Measurements from ENCODE around the gene GRAP2.

The GRAP2 gene

GRCh38 chr22:40009951-40010671, 109.2 kb downstream of the GRAP2 start:
- DNase-seq (ENCODE audit: low spot score): no peak
- FAIRE-seq: no peak

DNA sequence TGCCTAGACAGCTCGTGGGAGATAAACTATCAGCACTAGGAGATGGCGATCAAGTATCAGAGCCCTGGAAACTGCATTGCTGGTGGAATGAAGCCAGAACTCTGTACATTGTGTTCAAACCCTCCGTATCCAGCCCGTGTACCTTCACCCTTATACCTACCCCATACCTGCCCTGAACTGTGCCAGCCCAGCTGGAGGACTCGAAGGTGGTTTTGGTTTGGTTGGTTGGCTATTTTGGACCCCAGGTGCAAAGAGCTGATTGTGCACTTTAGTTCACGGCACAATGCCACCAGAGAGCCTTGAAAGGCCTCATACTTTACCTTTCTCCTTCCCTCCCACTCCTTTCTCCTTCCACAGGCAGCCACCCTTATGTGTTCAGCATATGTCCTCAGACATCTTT, 109.9 kb downstream of the GRAP2 start:
- FAIRE-seq: no peak
- no peak for DNase-seq (ENCODE audit: low spot score)

DNA sequence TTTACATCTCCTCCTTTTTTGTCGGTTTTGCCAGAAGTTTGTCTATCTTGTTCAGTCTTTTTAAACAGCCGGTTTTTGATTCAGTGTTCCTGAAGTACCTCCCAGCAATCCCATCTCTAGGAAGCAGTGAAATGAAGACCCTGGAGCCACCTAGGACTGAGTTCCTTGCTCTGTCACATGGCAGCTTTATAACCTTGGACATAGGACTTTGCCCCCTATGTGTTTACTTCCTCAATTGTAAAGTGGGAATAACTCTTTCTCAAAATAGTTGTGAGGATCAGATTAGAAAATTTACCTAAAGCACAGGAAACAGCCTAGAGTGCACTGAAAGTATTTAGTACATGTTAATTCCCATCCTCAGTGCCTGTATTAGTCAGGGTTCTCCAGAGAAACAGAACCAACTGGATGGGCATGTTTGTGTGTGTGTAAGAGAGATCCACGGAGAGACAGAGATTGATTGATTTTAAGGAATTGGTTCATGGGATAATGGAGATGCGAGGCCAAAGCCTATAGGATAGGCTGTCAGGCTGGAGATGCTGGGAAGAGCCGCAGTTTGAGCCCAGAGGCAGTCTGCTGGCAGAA, 113.9 kb downstream of the GRAP2 start:
- DNase-seq (ENCODE audit: low spot score) (no peak), FAIRE-seq (no peak)

GRCh38 chr22:40015358-40015976, 114.6 kb downstream of the GRAP2 start:
- DNase-seq (ENCODE audit: low spot score): no peak
- no peak for FAIRE-seq

- FAIRE-seq: no peak
Observed at GRCh38 chr22:40018051-40018450, 117.2 kb downstream of the GRAP2 start.

DNA sequence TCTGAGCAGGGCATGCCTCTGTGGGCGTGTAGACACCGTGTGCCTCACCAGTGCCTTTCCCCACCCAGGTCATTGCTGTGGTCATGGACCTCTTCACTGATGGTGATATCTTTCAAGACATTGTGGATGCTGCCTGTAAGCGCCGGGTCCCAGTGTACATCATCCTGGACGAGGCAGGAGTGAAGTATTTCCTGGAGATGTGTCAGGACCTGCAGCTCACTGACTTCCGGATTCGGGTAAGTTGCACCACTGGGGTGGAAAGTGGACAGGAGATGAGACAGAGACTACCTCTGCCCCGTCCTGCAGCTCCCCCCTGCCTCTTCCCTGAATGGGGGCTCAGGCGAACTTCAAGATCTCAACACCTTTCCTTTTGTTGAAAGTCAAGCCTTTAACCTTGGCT, 118.2 kb downstream of the GRAP2 start:
- FAIRE-seq (no peak), DNase-seq (ENCODE audit: low spot score) (no peak)

More at GRCh38 chr22:40018051-40018450, 117.2 kb downstream of the GRAP2 start:
- no peak for DNase-seq (ENCODE audit: low spot score)

DNA sequence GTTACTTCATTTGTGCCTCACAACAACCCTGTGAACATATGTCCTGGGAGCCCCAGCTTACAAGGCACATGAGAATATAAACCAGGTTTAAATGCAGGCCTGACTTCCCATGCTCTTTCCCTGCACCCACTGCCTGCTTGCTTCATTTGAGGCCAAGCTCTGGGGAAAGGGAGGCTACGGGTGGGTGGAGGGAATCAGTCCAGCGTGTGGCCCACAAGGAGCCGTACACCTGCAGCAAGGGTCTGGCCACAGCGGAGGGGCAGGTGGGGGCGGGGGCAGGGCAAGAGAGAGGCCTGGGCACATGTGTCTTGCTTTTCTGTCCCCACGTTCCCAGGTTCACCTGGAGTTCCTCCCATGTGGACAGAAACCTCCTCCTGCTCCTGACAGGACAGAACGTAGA, 120.1 kb downstream of the GRAP2 start:
- no peak for FAIRE-seq
- no peak for DNase-seq (ENCODE audit: low spot score)

DNA sequence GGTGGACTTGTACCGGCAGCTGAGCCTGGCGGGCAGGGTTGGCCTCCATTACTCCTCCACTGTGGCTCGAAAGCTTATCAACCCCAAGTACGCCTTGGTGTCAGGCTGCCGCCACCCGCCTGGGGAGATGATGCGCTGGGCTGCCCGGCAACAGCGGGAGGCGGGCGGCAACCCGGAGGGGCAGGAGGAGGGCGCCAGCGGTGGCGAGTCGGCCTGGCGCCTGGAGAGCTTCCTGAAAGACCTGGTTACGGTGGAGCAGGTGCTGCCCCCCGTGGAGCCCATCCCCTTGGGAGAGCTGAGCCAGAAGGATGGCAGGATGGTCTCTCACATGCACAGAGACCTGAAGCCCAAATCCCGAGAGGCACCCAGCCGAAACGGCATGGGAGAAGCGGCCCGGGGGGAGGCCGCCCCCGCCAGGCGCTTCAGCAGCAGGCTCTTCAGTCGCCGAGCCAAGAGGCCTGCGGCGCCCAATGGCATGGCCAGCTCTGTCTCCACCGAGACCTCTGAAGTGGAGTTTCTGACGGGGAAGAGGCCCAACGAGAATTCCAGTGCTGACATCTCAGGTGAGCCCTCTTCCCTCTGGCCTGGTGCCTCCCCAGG, 120.6 kb downstream of the GRAP2 start:
- DNase-seq (ENCODE audit: low spot score) (no peak), FAIRE-seq (no peak)

DNA sequence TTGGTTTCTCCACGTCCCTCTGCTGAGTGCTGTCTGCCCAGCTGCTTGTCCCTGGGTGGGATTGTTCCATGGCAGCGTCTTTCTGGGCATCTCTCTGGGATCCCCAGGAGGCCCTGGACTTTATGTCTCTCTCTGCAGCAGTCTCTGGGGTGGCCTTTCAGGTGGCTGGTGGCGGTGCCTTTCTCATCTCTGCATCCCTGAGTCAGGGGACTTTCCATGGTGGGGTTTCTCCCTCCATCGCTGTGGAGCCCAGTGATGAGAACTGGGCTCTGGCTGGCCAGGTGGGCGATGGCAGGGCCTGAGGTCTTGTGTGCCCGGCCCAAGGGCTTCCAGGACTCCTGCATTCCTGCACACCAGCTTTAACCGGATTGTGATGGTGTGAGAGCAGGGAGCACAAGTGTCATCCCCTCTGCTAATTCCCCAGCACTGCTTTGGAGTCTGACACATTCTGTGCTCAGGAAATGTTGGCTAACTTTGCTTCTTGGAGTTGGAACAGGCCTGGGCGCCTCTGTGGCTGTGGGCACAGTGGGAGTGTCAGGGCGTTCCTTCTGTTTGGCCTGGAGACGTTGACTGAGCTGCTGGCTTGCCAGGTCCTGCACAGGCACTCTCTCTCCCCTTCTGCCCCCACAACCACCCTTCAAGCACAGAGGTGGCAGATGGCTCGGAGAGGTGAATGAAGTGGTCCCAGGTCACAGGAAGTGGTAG, 121.8 kb downstream of the GRAP2 start:
- FAIRE-seq: no peak
- no peak for DNase-seq (ENCODE audit: low spot score)
